HepG2 (cell line): ENCODE data around the gene ZBTB48.

ENCODE experiments used
- ATF2 ChIP-seq: sonication (generic); formaldehyde crosslinking; IDR thresholded peaks from 2 replicates; pipeline ENCODE4 v1.4.0; 2020; ENCODE audit warnings: missing genetic modification reagents
- POLR2AphosphoS2 ChIP-seq: IDR thresholded peaks from 2 replicates; pipeline ENCODE4 v1.6.1; 2011; ENCODE audit warnings: low read depth, low read length, improper control_type of control experiment
- ZNF775 ChIP-seq: sonication (generic); formaldehyde crosslinking; IDR thresholded peaks from 2 replicates; pipeline ENCODE4 v1.4.0; 2020; ENCODE audit warnings: missing genetic modification reagents, mild to moderate bottlenecking, moderate library complexity, borderline replicate concordance

GRCh38 chr1:6584126-6585080, 4.6 kb downstream of the ZBTB48 start:
- TF ChIP-seq ZNF775 (CRISPR knock-in tag) = no peak
- no peak for TF ChIP-seq ATF2
- no peak for TF ChIP-seq POLR2AphosphoS2
